ENCODE data around the gene ANKHD1.

GRCh38 chr5:140391312-140391711, 10.3 kb upstream of the ANKHD1 start:
- TF ChIP-seq CTCF (IDR thresholded peaks at IDR 0.05 in 4 of 5, conservative IDR thresholded peaks at IDR 0.05 in 1 of 5) (no peak), POLR2A (IDR thresholded peaks at IDR 0.05) (no peak)

Measured in gastrocnemius medialis (tissue), 4 donors.